Fibroblast of mammary gland (primary cell): ENCODE results near the gene BEGAIN.

ENCODE experiments used
- DNase-seq: peaks from one replicate; pipeline ENCODE4 v3.0.0-alpha.2; 2010; ENCODE audit warnings: low read depth
- H3K4me3 ChIP-seq: 2 replicates; pipeline ENCODE4 v1.5.1; 2011; ENCODE audit warnings: low read depth, mild to moderate bottlenecking, low read length, moderate library complexity; ENCODE audit not compliant: control insufficient read depth
- TF ChIP-seq, protein P1 (sequence below): conservative IDR thresholded peaks from 2 replicates; pipeline ENCODE4 v1.5.1; 2011; ENCODE audit warnings: low read depth, low read length, inconsistent platforms; ENCODE audit not compliant: control insufficient read depth, insufficient read depth

The BEGAIN gene

DNA sequence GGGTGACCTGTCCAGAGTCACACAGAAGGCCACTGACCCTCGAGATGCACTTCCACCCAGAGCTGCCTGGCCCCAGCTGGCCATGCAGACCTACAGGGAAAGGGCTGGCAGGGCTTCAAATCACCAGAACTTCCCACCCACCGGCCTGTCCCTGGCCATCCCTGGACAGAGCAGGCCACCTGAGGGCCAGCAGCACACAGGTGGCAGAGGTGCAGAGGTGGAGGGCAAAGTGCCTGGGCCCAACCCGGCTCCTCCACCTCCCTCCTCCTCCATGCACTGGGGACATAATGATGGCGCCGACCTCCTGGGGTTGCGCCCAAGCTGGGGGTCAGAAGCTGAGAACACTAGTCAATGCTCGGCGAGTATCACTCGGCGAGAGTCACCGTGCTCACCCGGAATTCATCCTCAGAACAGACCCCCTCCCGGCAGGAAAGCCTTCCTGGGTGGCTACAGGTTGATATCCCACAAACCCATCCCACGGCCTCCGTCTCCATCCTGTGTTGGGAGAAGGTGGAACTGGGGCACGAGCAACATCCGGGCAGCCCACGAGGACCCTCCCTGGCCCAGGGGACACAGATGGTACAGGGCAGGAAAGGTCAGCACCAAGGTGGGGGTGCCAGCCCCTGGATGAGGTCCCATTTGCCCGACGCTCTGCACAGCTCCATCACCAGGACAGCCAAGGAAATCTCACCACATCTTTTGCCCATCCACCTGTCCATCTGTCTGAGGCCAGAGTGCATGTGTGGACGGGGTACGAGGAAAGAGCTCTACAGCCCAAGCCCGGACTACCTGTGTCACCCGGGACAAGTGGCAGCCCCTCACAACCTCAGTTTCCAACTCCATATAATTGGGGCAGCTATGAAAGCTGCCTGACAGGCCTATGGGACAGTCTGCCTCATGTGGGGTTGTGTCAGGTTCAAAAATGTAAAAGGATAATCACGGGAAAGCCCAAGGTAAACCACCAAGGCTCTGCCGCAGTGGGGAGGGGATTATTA, 10.8 kb downstream of the BEGAIN start:
- no peak overlapping the region for H3K4me3 ChIP-seq
- TF ChIP-seq, protein P1, sequence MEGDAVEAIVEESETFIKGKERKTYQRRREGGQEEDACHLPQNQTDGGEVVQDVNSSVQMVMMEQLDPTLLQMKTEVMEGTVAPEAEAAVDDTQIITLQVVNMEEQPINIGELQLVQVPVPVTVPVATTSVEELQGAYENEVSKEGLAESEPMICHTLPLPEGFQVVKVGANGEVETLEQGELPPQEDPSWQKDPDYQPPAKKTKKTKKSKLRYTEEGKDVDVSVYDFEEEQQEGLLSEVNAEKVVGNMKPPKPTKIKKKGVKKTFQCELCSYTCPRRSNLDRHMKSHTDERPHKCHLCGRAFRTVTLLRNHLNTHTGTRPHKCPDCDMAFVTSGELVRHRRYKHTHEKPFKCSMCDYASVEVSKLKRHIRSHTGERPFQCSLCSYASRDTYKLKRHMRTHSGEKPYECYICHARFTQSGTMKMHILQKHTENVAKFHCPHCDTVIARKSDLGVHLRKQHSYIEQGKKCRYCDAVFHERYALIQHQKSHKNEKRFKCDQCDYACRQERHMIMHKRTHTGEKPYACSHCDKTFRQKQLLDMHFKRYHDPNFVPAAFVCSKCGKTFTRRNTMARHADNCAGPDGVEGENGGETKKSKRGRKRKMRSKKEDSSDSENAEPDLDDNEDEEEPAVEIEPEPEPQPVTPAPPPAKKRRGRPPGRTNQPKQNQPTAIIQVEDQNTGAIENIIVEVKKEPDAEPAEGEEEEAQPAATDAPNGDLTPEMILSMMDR, result no peak
- no peak for DNase-seq

- no peak for DNase-seq
- no peak overlapping the region for H3K4me3 ChIP-seq
- TF ChIP-seq, protein P1, result no peak
Observed at GRCh38 chr14:100575266-100575995, 11.8 kb downstream of the BEGAIN start.

DNA sequence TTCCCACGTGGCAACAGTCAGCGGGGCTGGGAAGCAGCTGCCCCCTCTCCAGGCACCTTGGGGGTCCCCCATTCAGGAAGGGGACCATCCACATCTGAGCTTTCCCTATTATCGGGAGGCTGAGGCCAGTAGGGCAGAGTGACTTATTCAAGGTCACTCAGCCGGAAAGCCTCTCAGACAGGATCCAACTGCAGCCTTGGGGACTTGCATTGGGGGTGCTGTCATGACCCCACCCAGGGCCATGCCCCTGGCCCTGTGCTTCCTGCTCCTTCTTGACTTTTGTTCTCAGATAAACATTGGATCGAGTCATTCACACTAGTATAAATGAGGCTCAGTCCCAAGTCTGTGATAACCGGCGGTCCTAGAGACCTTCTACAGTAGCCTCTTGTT, 12.6 kb downstream of the BEGAIN start:
- H3K4me3 ChIP-seq, result no peak overlapping the region
- DNase-seq, result no peak
- TF ChIP-seq, protein P1, result no peak

DNA sequence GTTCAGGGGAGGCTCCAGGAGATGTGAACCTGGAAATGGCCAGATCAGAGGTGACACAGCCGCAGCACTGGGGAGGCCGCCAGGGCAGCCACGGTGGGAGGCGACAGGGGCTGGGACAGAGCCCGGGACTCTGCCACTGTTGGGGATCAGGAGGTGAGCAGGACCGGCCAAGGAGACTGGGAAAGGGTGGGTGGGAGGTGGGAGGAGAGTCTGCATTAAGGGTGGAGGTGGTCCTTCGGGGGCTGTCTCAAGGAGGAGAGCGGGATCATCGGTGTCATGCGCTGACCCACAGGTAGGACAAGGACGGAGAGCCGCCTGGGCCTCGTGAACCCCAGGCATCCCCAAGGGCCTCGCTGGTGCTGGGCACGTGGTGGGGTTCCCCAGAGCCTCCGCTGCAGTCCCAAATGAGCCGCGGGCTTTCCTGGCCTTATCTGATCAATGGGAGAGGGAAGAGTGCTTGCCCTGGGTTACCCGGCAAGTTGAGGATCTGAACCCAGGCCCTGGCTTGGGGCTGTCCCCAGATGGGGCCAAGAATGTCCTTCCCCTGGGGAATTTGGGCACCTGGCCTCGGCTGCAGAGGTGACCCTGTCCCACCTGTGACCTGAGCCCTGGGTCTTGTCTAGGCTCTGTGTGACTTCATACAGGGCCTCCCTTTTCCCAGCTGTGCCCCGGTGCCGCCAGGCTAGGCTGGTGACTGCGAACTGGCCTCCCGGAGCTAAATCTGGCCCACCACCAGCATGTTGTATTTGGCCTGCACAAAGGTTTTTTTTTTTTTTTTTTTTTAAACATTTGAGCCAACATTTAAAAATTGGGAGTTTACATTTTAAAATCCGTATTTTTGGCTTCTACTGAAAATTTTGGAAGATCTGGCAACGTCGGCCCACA, 13.2 kb downstream of the BEGAIN start:
- DNase-seq, result no peak
- H3K4me3 ChIP-seq, result no peak overlapping the region
- TF ChIP-seq, protein P1, result no peak

- H3K4me3 ChIP-seq, result no peak overlapping the region
- DNase-seq, result no peak
- TF ChIP-seq, protein P1, result no peak
Observed at GRCh38 chr14:100573002-100573756, 14.0 kb downstream of the BEGAIN start.
